Calu3 (cell line): ENCODE measurements around the gene LRRC9. TPM values are rescaled to one million over a fixed set of nuclear protein-coding genes. Genes with fewer than 3 reads are reported as not detected.

ENCODE experiments used
- BruUV-seq: library from RNA; stranded (reverse); fragments of 400-500 nt; replicated peaks from 2 replicates; lab custom pipeline; 2021; lab: Mats Ljungman, UMichigan
- CTCF ChIA-PET: fragments of 300-600 bp; sonication (Branson Sonifier 250); formaldehyde crosslinking; loops from one replicate; lab custom pipeline; 2022; ENCODE audit warnings: antibody characterized with exemption; lab: Charles Lee
- DNase-seq: peaks from one replicate; pipeline ENCODE4 v3.0.0; 2022
- H3K27ac Mint-ChIP-seq: one replicate; pipeline ENCODE4 v1.8.0; 2022; ENCODE audit warnings: mixed read lengths; ENCODE audit not compliant: unreplicated experiment
- H3K27me3 Mint-ChIP-seq: one replicate; pipeline ENCODE4 v1.8.0; 2022; ENCODE audit warnings: mixed read lengths; ENCODE audit not compliant: unreplicated experiment
- H3K36me3 Mint-ChIP-seq: one replicate; pipeline ENCODE4 v1.8.0; 2022; ENCODE audit warnings: mild to moderate bottlenecking, moderate library complexity, mixed read lengths; ENCODE audit not compliant: insufficient read depth, unreplicated experiment
- H3K4me1 Mint-ChIP-seq: one replicate; pipeline ENCODE4 v1.8.0; 2022; ENCODE audit warnings: mild to moderate bottlenecking, low read depth, mixed read lengths; ENCODE audit not compliant: unreplicated experiment
- H3K4me3 Mint-ChIP-seq: one replicate; pipeline ENCODE4 v1.8.0; 2022; ENCODE audit warnings: mild to moderate bottlenecking, low read depth, moderate library complexity, mixed read lengths; ENCODE audit not compliant: unreplicated experiment
- H3K9me3 Mint-ChIP-seq: one replicate; pipeline ENCODE4 v1.8.0; 2022; ENCODE audit warnings: low read depth, mixed read lengths; ENCODE audit not compliant: unreplicated experiment
- CTCF ChIP-seq: fragments of 200-600 bp; IDR thresholded peaks from one replicate; pipeline ENCODE4 v1.8.0; 2022; ENCODE audit warnings: antibody characterized with exemption; ENCODE audit not compliant: unreplicated experiment
- intact Hi-C: fragments of 100-400 bp; cut with micrococcal nuclease; formaldehyde crosslinking; loops from one replicate; pipeline ENCODE4 v1.10.0; 2022; ENCODE audit not compliant: unreplicated experiment
- total RNA-seq: library from RNA; stranded (reverse); gene quantifications from 2 replicates; pipeline ENCODE4 v1.2.3, GENCODE V29; 2022

Gene LRRC9
- total RNA-seq, 1 experiment from 2014 or later = not detected

GRCh38 chr14:60106339-60106738 is 186.4 kb downstream of the LRRC9 start:
- BruUV-seq = no TSS peak
- intact Hi-C loops = no loop called here
- peaks cover 5% of the 10 kb centered on the region for H3K36me3 Mint-ChIP-seq
- no peak overlapping the region for H3K4me3 Mint-ChIP-seq
- no peaks in the 10 kb centered on the region for H3K4me1 Mint-ChIP-seq
- no peak for TF ChIP-seq CTCF
- CTCF ChIA-PET = interaction anchor here (0.7 kb wide), 1 partner anchor 212 kb away, joined by 3 read pairs; no protein-coding TSS in a partner anchor
- DNase-seq = no peak
- H3K27ac Mint-ChIP-seq = no peak overlapping the region
- no peaks in the 10 kb centered on the region for H3K9me3 Mint-ChIP-seq
- no peaks in the 10 kb centered on the region for H3K27me3 Mint-ChIP-seq

- no peaks in the 10 kb centered on the region for H3K9me3 Mint-ChIP-seq
- H3K27me3 Mint-ChIP-seq = no peaks in the 10 kb centered on the region
- BruUV-seq = no TSS peak
- no peak overlapping the region for H3K27ac Mint-ChIP-seq
- peaks cover 5% of the 10 kb centered on the region for H3K36me3 Mint-ChIP-seq
- no peak overlapping the region for H3K4me3 Mint-ChIP-seq
- CTCF ChIA-PET = no interaction called here
- no peaks in the 10 kb centered on the region for H3K4me1 Mint-ChIP-seq
- intact Hi-C loops = no loop called here
- TF ChIP-seq CTCF = no peak
- no peak for DNase-seq
Measured at GRCh38 chr14:60107477-60107876, 187.5 kb downstream of the LRRC9 start.

- Mint-ChIP-seq H3K36me3 (peaks cover 5% of the 10 kb centered on the region), H3K27ac (no peak overlapping the region), H3K4me3 (no peak overlapping the region), H3K9me3 (no peaks in the 10 kb centered on the region), H3K4me1 (no peaks in the 10 kb centered on the region), H3K27me3 (no peaks in the 10 kb centered on the region)
- no peak for TF ChIP-seq CTCF
- CTCF ChIA-PET = no interaction called here
- BruUV-seq = no TSS peak
- no peak for DNase-seq
- intact Hi-C loops = no loop called here
Measured at GRCh38 chr14:60111732-60112131, 191.8 kb downstream of the LRRC9 start.

Other genes starting within 250 kb of the LRRC9 start
- not detected in 2 replicates for gene RTN1, start 49.4 kb upstream of the LRRC9 start, total RNA-seq
- 40.1 and 41.1 TPM in 2 replicates for gene PCNX4, start 171.8 kb downstream of the LRRC9 start, total RNA-seq
- 34.9 and 39.3 TPM in 2 replicates for gene DHRS7, start 245.3 kb downstream of the LRRC9 start, total RNA-seq